ENCODE results near the gene PRR29. TPM values are rescaled to one million over a fixed set of nuclear protein-coding genes. Genes with fewer than 3 reads are reported as not detected.

Gene PRR29
- total RNA-seq, 1 donor from 2014 or later: 0.17 TPM

DNA sequence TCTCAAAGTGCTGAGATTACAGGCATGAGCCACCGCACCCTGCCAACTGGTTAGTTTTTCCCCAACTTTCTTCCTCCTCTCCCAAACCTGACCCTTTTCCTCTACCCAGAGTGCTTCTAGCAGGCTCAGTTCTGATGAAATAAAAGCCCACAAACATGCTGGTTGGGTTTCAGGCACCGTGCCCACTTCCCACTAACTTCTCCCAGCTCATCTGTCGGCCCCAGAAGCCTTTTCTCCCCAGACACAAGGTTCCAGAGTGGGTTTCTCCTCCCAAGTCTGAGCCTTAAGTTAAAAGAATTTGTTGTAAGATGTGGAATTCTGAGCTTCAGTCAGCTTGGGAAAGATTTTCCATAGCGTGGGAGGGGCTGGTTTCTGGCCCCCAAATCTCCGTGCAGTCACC lies 13.9 kb upstream of the PRR29 start:
- TF ChIP-seq, protein P1, sequence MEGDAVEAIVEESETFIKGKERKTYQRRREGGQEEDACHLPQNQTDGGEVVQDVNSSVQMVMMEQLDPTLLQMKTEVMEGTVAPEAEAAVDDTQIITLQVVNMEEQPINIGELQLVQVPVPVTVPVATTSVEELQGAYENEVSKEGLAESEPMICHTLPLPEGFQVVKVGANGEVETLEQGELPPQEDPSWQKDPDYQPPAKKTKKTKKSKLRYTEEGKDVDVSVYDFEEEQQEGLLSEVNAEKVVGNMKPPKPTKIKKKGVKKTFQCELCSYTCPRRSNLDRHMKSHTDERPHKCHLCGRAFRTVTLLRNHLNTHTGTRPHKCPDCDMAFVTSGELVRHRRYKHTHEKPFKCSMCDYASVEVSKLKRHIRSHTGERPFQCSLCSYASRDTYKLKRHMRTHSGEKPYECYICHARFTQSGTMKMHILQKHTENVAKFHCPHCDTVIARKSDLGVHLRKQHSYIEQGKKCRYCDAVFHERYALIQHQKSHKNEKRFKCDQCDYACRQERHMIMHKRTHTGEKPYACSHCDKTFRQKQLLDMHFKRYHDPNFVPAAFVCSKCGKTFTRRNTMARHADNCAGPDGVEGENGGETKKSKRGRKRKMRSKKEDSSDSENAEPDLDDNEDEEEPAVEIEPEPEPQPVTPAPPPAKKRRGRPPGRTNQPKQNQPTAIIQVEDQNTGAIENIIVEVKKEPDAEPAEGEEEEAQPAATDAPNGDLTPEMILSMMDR (conservative IDR thresholded peaks at IDR 0.05; ENCODE audit: low read depth, low read length): no peak

DNA sequence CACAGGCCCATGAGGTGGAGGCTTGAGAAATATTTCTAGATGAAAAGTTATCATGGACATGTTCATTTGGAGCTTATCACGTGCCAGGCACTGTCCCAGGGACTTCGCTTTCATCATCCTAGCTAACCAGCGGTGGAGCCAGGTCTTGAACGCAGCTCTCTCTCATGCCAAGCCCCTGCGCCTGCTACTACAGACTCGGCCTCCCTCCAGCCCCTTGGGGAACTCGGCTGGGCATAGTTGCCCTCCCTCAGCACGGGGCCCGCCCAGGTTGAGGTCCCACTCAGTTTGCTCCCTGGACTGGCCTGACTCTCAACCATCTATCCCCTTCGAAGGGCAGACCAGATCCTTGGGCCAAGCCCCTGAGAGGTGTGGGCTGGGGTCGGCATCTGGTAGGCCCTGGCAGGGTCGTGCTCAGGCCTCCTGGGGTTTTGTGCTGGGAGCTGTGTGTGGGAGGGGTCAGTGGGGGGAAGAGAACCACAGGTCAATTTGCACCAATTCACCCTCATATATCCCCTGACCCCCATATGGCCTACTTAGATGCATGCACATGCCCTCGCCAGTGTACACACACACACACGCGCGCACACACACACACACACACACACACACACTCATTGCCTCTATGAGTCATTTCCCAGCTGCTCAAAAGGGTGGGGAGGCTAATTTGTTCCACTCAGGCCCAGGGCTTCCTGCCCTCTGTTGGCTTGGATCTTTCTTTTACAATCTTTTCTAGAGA lies 13.3 kb upstream of the PRR29 start:
- TF ChIP-seq, protein P1 (conservative IDR thresholded peaks at IDR 0.05; ENCODE audit: low read depth, low read length): no peak
- DNase-seq (ENCODE audit: low read depth): no peak
- no peak overlapping the region for H3K4me3 ChIP-seq (ENCODE audit: low read depth, low read length)

More for the DNA sequence above, 13.9 kb upstream of the PRR29 start:
- H3K4me3 ChIP-seq (ENCODE audit: low read depth, low read length): no peak overlapping the region
- DNase-seq (ENCODE audit: low read depth): no peak

DNA sequence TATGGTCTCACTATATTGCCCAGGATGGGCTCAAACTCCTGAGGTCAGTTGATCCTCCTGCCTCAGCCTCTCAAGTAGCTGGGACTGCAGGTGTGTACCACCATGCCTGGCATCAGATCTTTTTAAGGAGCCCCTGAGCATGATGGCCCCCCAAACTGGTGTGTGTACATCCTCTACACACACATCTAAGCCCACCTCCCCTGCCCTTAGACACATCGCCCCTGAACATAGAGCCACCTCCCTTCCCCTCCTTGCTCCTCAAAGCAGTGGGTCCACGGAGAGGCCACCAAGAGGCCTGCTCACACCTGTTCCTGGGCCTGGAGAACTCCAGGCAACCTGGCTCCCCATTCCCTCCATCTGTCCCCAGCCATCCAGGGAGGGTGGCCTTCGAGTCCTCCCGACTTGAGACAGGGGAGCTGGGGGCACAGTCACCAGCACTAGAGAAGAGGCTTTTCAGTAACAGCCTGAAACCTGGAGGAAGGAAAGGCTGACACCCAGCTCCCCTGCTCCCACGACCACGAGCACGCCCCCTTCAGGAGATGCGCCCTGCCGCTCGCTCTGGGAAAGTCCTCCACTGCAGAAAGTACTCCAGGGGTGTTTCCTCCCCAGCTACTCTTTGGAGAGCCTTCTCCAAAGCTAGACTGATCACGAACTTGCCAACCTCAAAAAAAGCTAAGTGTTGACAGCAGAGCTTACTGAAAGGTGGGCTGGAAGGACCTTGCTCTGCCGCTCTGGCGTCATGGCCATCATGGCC lies 12.6 kb upstream of the PRR29 start:
- DNase-seq (ENCODE audit: low read depth): no peak
- H3K4me3 ChIP-seq (ENCODE audit: low read depth, low read length): no peak overlapping the region

DNA sequence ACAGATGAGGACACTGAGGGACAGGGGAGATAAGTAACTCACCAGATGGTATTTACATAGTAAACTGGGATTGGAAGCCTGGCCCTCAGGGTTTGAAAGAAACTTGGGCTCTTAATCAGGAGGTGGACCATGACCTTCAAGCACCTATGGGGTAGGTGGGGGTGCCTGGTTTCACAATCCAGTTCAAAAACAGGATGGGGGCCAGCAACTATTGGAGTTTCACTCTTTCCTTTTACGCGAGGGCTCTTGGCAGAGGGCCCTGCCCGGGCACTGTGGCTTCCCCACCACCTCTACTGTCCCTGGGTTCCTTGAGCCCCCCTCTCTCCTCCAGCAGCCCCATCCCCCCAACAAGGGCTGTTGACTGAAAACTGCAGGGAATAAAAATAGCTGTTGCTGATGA lies 11.3 kb upstream of the PRR29 start:
- TF ChIP-seq, protein P1 (conservative IDR thresholded peaks at IDR 0.05; ENCODE audit: low read depth, low read length): no peak
- H3K4me3 ChIP-seq (ENCODE audit: low read depth, low read length): no peak overlapping the region
- DNase-seq (ENCODE audit: low read depth): no peak

More for the DNA sequence above, 12.6 kb upstream of the PRR29 start:
- TF ChIP-seq, protein P1 (conservative IDR thresholded peaks at IDR 0.05; ENCODE audit: low read depth, low read length): no peak

DNA sequence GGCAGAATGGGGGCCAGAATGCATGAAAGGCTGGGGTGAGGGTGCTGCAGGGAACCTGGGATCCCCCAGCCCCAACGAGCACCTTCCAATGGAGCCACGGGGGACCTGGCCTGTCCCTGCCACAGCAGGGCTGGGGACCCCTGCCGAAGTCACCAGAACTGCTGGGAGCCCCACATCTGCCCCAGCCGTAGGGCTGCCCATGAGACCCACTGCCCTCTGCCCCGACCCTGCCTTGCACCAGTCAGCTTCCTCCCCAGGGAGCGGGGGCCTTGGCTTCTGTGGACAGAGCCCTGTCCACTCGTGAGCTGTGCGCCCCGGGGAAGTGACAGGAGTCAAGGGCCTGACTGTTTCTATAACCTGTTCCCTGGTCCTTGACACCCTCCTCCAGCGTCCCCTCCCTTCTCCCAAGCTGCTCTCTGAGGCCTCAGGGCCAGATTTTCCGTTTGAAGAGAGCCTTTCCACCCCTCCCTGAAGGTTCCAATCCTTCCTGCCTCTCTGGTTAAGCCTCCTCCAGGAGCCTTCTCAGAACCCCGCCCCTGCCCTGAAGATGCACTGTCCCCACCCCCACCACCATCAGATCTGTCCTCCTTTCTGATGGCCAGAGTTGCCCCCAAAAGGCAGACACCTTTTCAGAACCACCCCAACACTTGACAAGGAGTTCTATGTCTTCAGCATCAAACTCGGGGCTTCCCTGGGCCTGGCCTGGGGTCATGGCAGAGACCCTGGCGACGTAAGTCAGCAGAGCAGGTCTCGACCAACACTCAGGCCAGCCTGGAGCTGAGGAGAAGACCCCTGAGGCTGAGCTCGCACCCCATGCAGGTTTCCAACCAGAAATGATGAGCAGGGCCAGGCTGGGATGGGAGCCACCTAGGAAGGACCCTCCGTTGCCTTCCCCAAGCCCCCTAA lies 10.7 kb upstream of the PRR29 start:
- DNase-seq (ENCODE audit: low read depth): no peak
- H3K4me3 ChIP-seq (ENCODE audit: low read depth, low read length): no peak overlapping the region
- TF ChIP-seq, protein P1 (conservative IDR thresholded peaks at IDR 0.05; ENCODE audit: low read depth, low read length): no peak

DNA sequence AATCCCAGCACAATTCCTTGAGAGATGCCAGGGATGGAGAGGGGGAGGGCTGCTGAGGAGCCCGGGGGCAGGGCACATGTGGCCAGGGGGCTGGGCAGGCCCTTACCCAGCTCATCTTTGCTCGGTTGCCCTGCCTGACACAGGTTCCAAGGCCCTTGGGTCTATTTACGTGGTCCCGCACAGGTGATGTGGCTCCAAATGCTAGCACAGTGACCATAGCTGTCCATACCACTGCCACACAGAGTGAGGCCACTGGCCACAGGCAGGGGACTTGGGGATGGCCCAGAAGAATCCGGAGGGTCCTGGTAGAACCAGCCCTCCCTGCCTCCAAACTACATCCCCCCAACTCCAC lies 10.0 kb upstream of the PRR29 start:
- TF ChIP-seq, protein P1 (conservative IDR thresholded peaks at IDR 0.05; ENCODE audit: low read depth, low read length): no peak
- no peak overlapping the region for H3K4me3 ChIP-seq (ENCODE audit: low read depth, low read length)
- DNase-seq (ENCODE audit: low read depth): no peak

Data from epithelial cell of proximal tubule (primary cell).